PC-3 (cell line): ENCODE measurements around the gene LENEP. TPM values are rescaled to one million over a fixed set of nuclear protein-coding genes. Genes with fewer than 3 reads are reported as not detected.

Experiments used
- ATAC-seq: fragments of 200-7000 bp; cut with Tn5 transposase; 2 replicates; pipeline ENCODE4 v1.9.1; 2020; ENCODE audit warnings: mild to moderate bottlenecking, moderate library complexity
- BruUV-seq: library from RNA; stranded (reverse); fragments of 400-500 nt; replicated peaks from 2 replicates; lab custom pipeline; 2021; lab: Mats Ljungman, UMichigan
- CTCF ChIA-PET: fragments of 300-600 bp; sonication (Branson Sonifier 250); formaldehyde crosslinking; loops from one replicate; lab custom pipeline; 2022; ENCODE audit warnings: antibody characterized with exemption; lab: Charles Lee
- POLR2A ChIA-PET: fragments of 300-600 bp; sonication (Branson Sonifier 250); formaldehyde crosslinking; loops from one replicate; lab custom pipeline; 2022; ENCODE audit warnings: antibody characterized with exemption; ENCODE audit not compliant: unreplicated experiment; lab: Charles Lee
- DNase-seq: peaks from one replicate; pipeline ENCODE4 v3.0.0-alpha.2; 2015
- H2AFZ ChIP-seq: fragments of 300-600 bp; sonication (generic); 2 replicates; pipeline ENCODE4 v1.6.0; 2016; ENCODE audit warnings: antibody characterized with exemption, low read length
- H3F3A ChIP-seq: fragments of 300-600 bp; sonication (generic); one replicate; pipeline ENCODE4 v1.6.0; 2017; ENCODE audit warnings: antibody characterized with exemption, low read length, control low read depth, mild to moderate bottlenecking; ENCODE audit not compliant: unreplicated experiment
- H3K27ac ChIP-seq: fragments of 300-600 bp; sonication (generic); 2 replicates; pipeline ENCODE4 v1.5.1; 2016; ENCODE audit warnings: mild to moderate bottlenecking, low read length
- H3K27me3 ChIP-seq: fragments of 300-600 bp; sonication (generic); 2 replicates; pipeline ENCODE4 v1.6.1; 2016; ENCODE audit warnings: low read length, mixed read lengths
- H3K36me3 ChIP-seq: fragments of 300-600 bp; sonication (generic); 2 replicates; pipeline ENCODE4 v1.6.1; 2016; ENCODE audit warnings: low read depth, mixed run types, low read length, mixed read lengths
- H3K4me1 ChIP-seq: fragments of 300-600 bp; sonication (generic); 2 replicates; pipeline ENCODE4 v1.5.1; 2016; ENCODE audit warnings: low read length; ENCODE audit not compliant: insufficient read depth
- H3K4me2 ChIP-seq: fragments of 300-600 bp; sonication (generic); 2 replicates; pipeline ENCODE4 v1.6.0; 2016; ENCODE audit warnings: low read length
- H3K4me3 ChIP-seq: fragments of 300-600 bp; sonication (generic); 2 replicates; pipeline ENCODE4 v1.5.1; 2016; ENCODE audit warnings: mild to moderate bottlenecking, low read length, mixed read lengths
- H3K79me2 ChIP-seq: fragments of 300-600 bp; sonication (generic); 2 replicates; pipeline ENCODE4 v1.6.1; 2017; ENCODE audit warnings: low read length, mixed read lengths
- H3K9ac ChIP-seq: fragments of 300-600 bp; sonication (generic); 2 replicates; pipeline ENCODE4 v1.6.0; 2016; ENCODE audit warnings: mild to moderate bottlenecking, low read length
- H3K9me2 ChIP-seq: fragments of 300-600 bp; sonication (generic); replicated peaks from 2 replicates; pipeline ENCODE4 v1.6.1; 2016; ENCODE audit warnings: mixed run types, low read length, mixed read lengths
- H3K9me3 ChIP-seq: fragments of 300-600 bp; sonication (generic); 2 replicates; pipeline ENCODE4 v1.6.1; 2016; ENCODE audit warnings: low read length, mixed read lengths
- H4K20me1 ChIP-seq: fragments of 300-600 bp; sonication (generic); 2 replicates; pipeline ENCODE4 v1.6.1; 2016; ENCODE audit warnings: low read length, mixed read lengths
- CTCF ChIP-seq: fragments of 300-600 bp; sonication (generic); conservative IDR thresholded peaks from 2 replicates; pipeline ENCODE4 v1.5.1; 2017; ENCODE audit warnings: antibody characterized with exemption, low read depth, mild to moderate bottlenecking, low read length
- EZH2 ChIP-seq: fragments of 300-600 bp; sonication (generic); IDR thresholded peaks from one replicate; pipeline ENCODE4 v1.6.1; 2017; ENCODE audit warnings: antibody characterized with exemption, mild to moderate bottlenecking, low read length; ENCODE audit not compliant: unreplicated experiment
- EZH2phosphoT487 ChIP-seq: fragments of 300-600 bp; sonication (generic); IDR thresholded peaks from 2 replicates; pipeline ENCODE4 v1.6.1; 2018; ENCODE audit warnings: mild to moderate bottlenecking, antibody characterized with exemption, low read length, borderline replicate concordance
- intact Hi-C: fragments of 100-400 bp; cut with micrococcal nuclease; formaldehyde crosslinking; loops from 2 replicates; pipeline ENCODE4 v1.9.0; 2023
- total RNA-seq: library from RNA; depleted of rRNA; stranded (reverse); fragments of >200 nt; gene quantifications from 2 replicates; pipeline ENCODE4 v1.2.3, GENCODE V29; 2014

Gene LENEP
- total RNA-seq, 1 experiment from 2014 or later: not detected

DNA sequence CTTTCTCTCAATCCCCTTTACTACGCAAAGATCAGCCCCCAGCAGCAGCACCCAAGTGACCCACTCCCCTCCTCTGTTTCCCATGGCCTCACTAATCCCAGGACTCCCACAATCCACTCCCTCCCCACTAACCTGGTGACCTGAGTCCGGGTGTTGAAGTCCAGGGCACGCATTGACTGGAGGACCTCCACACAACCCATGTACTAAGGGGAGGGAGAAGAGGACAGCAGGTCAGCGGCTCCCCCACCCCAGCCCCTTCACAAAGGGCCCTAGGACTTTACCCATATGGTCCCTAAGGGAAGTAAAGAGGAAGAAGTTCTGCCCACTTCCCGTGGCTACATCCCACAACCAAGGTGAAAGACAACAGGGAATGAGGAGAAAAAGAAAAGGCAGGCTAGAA, 24.1 kb upstream of the LENEP start:
- POLR2A ChIA-PET: no interaction called here
- Histone ChIP-seq H3K27ac (no peak overlapping the region), H3K4me1 (peaks cover 37% of the 10 kb centered on the region), H4K20me1 (no peaks in the 10 kb centered on the region), H3K27me3 (no peaks in the 10 kb centered on the region), H3K4me2 (peak overlapping the region; percentile 88; the same call in 1 of the 2 replicates), H3F3A (peaks cover 9% of the 10 kb centered on the region), H3K9ac (no peak overlapping the region), H3K9me2 (no peaks in the 10 kb centered on the region), H3K79me2 (peaks cover 35% of the 10 kb centered on the region), H3K36me3 (peaks cover 33% of the 10 kb centered on the region), H3K4me3 (0 out of 2 replicates have a peak overlapping the region, but pooled peaks have one; percentile 7), H3K9me3 (no peaks in the 10 kb centered on the region), H2AFZ (no peak overlapping the region)
- CTCF ChIA-PET: no interaction called here
- BruUV-seq: no TSS peak
- DNase-seq (no peak), ATAC-seq (no peak)
- intact Hi-C loops: no loop called here
- TF ChIP-seq CTCF: no peak
- no peak for TF ChIP-seq EZH2phosphoT487
- no peak for TF ChIP-seq EZH2

DNA sequence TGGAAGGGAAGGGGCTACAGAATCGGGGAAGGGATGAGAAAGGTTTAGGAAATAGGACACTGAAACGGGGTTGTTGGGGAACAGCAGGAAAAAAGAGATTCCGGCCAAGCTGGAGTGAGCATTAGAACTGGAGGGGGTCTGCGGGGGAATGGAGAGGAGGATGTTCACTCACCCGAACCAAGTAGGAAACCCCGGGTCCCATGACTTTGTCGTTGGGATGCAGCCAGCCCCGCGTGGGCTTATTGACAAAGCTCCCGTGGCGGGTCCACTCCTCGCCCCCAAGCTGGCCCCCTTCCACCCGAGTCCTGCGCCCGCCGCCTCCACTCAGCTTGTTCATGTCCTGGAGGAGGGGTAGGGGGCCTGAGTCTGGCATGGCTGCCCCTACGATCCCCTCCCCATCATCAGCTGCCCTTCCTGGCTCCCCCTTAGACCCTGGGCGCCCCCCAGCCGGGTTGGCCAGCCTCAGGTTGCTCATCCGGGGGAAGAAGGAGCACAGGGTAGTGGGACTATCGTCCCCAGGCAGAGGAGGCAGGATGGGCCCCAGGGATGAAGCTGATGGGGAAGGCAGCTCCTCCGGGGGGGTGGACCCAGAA, 23.4 kb upstream of the LENEP start:
- Histone ChIP-seq H3K36me3 (peaks cover 29% of the 10 kb centered on the region), H3K27ac (no peak overlapping the region), H3K4me1 (peaks cover 37% of the 10 kb centered on the region), H3K27me3 (no peaks in the 10 kb centered on the region), H3K9me3 (no peaks in the 10 kb centered on the region), H3F3A (peaks cover 9% of the 10 kb centered on the region), H2AFZ (no peak overlapping the region), H3K4me3 (peak overlapping the region; percentile 35; the same call in 1 of the 2 replicates), H3K79me2 (peaks cover 37% of the 10 kb centered on the region), H4K20me1 (no peaks in the 10 kb centered on the region), H3K9ac (peak overlapping the region; percentile 89), H3K4me2 (peak overlapping the region; percentile 88), H3K9me2 (no peaks in the 10 kb centered on the region)
- no peak for DNase-seq
- CTCF ChIA-PET: no interaction called here
- TF ChIP-seq EZH2phosphoT487: no peak
- TF ChIP-seq EZH2: no peak
- no peak for TF ChIP-seq CTCF
- POLR2A ChIA-PET: no interaction called here
- intact Hi-C loops: loop anchor here (5.0 kb wide), 2 partner anchors 92 to 167 kb away; partner anchors contain the start of genes EFNA4 and SLC50A1
- BruUV-seq: no TSS peak
- no peak for ATAC-seq
